Mucosa of descending colon (tissue), 3 donors: ENCODE data around the gene CCR3. TPM values are rescaled to one million over a fixed set of nuclear protein-coding genes. Genes with fewer than 3 reads are reported as not detected.

Source experiments
- ATAC-seq: fragments of 200-7000 bp; cut with Tn5 transposase; one replicate; pipeline ENCODE4 v1.9.1; 2020; ENCODE audit warnings: mild to moderate bottlenecking, moderate library complexity
- DNase-seq, 3 donors: peaks; one replicate each; pipeline ENCODE4 v3.0.0-alpha.2; 2020
- H3K36me3 ChIP-seq: fragments of 200-600 bp; one replicate; pipeline ENCODE4 v1.8.0; 2021; ENCODE audit warnings: low read depth, mild to moderate bottlenecking
- H3K4me1 ChIP-seq: fragments of 200-600 bp; one replicate; pipeline ENCODE4 v1.8.0; 2021; ENCODE audit warnings: low read depth, mild to moderate bottlenecking
- H3K4me3 ChIP-seq: fragments of 200-600 bp; one replicate; pipeline ENCODE4 v1.8.0; 2021; ENCODE audit warnings: mild to moderate bottlenecking
- H3K9me3 ChIP-seq: fragments of 200-600 bp; one replicate; pipeline ENCODE4 v1.8.0; 2021; ENCODE audit warnings: mild to moderate bottlenecking
- intact Hi-C, 2 donors: fragments of 100-400 bp; cut with DNase I in 1 of 2; cut with micrococcal nuclease in 1 of 2; formaldehyde crosslinking; loops; one replicate each; pipeline versions ENCODE4 v1.11.0 to v1.11.1; 2022; cut with DNase I, micrococcal nuclease
- total RNA-seq, 3 donors: library from RNA; stranded (reverse); fragmentation: NEBNext Ultra II Directional in 2 of 3; extraction: Animal tissue kit (Norgen Biotek cat#: 25700) in 2 of 3; gene quantifications; one replicate each; pipeline versions ENCODE4 v1.2.1 to v1.2.4, GENCODE V29; 2021 to 2023
- TF ChIP-seq, protein P1 (sequence below): fragments of 200-600 bp; IDR thresholded peaks from one replicate; pipeline ENCODE4 v1.8.0; 2022; ENCODE audit warnings: antibody characterized with exemption, mild to moderate bottlenecking
- donor health status: DM: no; HTN: no; CAD: no; lungs with moderate emphysema.
- donor health status: DM: no; HTN: no; CAD: no.
- donor health status: DM: no; HTN: yes; CAD: no.

Gene CCR3
- total RNA-seq, 3 donors from 2014 or later: 0.67 TPM; not detected in 2

DNA sequence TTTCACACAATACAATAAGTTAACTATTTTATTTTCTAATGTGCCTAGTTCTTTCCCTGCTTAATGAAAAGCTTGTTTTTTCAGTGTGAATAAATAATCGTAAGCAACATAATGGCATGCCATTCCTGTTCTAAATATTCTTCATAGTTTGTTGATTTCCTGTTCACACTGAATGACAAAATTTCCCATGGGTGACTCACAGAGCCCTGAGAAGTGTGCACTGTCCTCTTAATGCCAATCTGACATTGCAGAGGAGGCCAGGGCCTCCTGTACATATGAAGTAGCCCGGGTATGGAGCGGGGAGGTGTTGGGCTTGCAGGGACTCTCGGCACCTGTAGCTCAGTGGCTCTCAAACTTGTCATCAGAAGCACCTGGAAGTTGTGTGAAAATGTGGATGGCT is 24.3 kb downstream of the CCR3 start:
- Histone ChIP-seq H3K4me1 (no peaks in the 10 kb centered on the region), H3K4me3 (no peak overlapping the region), H3K36me3 (no peaks in the 10 kb centered on the region), H3K9me3 (no peaks in the 10 kb centered on the region)
- intact Hi-C loops: no loop called here
- ATAC-seq (no peak), DNase-seq (no peak)
- TF ChIP-seq, protein P1, sequence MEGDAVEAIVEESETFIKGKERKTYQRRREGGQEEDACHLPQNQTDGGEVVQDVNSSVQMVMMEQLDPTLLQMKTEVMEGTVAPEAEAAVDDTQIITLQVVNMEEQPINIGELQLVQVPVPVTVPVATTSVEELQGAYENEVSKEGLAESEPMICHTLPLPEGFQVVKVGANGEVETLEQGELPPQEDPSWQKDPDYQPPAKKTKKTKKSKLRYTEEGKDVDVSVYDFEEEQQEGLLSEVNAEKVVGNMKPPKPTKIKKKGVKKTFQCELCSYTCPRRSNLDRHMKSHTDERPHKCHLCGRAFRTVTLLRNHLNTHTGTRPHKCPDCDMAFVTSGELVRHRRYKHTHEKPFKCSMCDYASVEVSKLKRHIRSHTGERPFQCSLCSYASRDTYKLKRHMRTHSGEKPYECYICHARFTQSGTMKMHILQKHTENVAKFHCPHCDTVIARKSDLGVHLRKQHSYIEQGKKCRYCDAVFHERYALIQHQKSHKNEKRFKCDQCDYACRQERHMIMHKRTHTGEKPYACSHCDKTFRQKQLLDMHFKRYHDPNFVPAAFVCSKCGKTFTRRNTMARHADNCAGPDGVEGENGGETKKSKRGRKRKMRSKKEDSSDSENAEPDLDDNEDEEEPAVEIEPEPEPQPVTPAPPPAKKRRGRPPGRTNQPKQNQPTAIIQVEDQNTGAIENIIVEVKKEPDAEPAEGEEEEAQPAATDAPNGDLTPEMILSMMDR: no peak

- H3K9me3 ChIP-seq: no peaks in the 10 kb centered on the region
- no peaks in the 10 kb centered on the region for H3K4me1 ChIP-seq
- intact Hi-C loops: no loop called here
- H3K36me3 ChIP-seq: no peaks in the 10 kb centered on the region
- H3K4me3 ChIP-seq: no peak overlapping the region
- TF ChIP-seq, protein P1: no peak
- DNase-seq: no peak
- ATAC-seq: peak; percentile 51
Observed at GRCh38 chr3:46269556-46269955, 27.3 kb downstream of the CCR3 start.

GRCh38 chr3:46270474-46270873 is 28.2 kb downstream of the CCR3 start:
- ATAC-seq (no peak), DNase-seq (no peak)
- H3K4me3 ChIP-seq: no peak overlapping the region
- intact Hi-C loops: loop anchor here in 1 of 2 donors (10.0 kb wide), 1 partner anchor 94 kb away; no protein-coding TSS in a partner anchor
- no peaks in the 10 kb centered on the region for H3K4me1 ChIP-seq
- TF ChIP-seq, protein P1: no peak
- H3K36me3 ChIP-seq: no peaks in the 10 kb centered on the region
- no peaks in the 10 kb centered on the region for H3K9me3 ChIP-seq

GRCh38 chr3:46271209-46271745 is 29.0 kb downstream of the CCR3 start:
- TF ChIP-seq, protein P1: no peak
- ATAC-seq (no peak), DNase-seq (no peak)
- Histone ChIP-seq H3K9me3 (no peaks in the 10 kb centered on the region), H3K4me3 (no peak overlapping the region), H3K36me3 (no peaks in the 10 kb centered on the region), H3K4me1 (no peaks in the 10 kb centered on the region)
- intact Hi-C loops: loop anchor here in 1 of 2 donors (10.0 kb wide), 1 partner anchor 94 kb away; no protein-coding TSS in a partner anchor

DNA sequence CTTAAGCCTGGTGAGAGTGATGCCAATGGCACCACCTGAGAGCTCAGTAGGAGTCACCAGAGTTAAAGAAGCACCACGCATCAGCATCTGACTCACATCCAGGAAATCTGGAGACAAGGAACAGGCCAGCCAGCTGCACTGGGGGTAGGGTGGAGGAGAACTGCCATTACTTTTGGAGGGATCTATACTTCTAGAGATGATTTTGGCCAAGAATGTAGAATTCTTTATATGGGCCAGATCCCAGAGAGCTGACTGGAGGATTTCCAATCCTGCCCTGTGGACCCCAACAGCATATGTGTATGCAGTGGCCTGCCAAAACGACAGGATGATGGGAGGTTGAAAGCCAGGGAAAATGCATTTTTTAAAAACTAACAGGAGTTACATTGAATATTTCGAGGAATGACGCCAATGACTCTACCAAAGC is 29.8 kb downstream of the CCR3 start:
- intact Hi-C loops: loop anchor here in 1 of 2 donors (10.0 kb wide), 1 partner anchor 93 kb away; no protein-coding TSS in a partner anchor
- Histone ChIP-seq H3K4me1 (no peaks in the 10 kb centered on the region), H3K36me3 (no peaks in the 10 kb centered on the region), H3K9me3 (no peaks in the 10 kb centered on the region), H3K4me3 (no peak overlapping the region)
- DNase-seq: no peak
- no peak for ATAC-seq
- TF ChIP-seq, protein P1: no peak
